Nephron progenitor cell (in vitro differentiated cells): ENCODE results near the gene DAGLB.

Source experiments
- DNase-seq: peaks from one replicate; pipeline ENCODE4 v3.0.0; 2021
- H3K27ac Mint-ChIP-seq: 2 replicates; pipeline ENCODE4 v1.8.0; 2021; ENCODE audit warnings: mild to moderate bottlenecking, moderate library complexity, mixed read lengths
- H3K27me3 Mint-ChIP-seq: 2 replicates; pipeline ENCODE4 v1.8.0; 2021; ENCODE audit warnings: mild to moderate bottlenecking, low read depth, mixed read lengths; ENCODE audit not compliant: poor library complexity
- H3K36me3 Mint-ChIP-seq: 2 replicates; pipeline ENCODE4 v1.8.0; 2021; ENCODE audit warnings: low read depth, mixed read lengths
- H3K4me1 Mint-ChIP-seq: 2 replicates; pipeline ENCODE4 v1.8.0; 2021; ENCODE audit warnings: mixed read lengths
- H3K4me3 Mint-ChIP-seq: 2 replicates; pipeline ENCODE4 v1.8.0; 2021; ENCODE audit warnings: mild to moderate bottlenecking, moderate library complexity, mixed read lengths
- H3K9me3 Mint-ChIP-seq: 2 replicates; pipeline ENCODE4 v1.8.0; 2021; ENCODE audit warnings: mild to moderate bottlenecking, moderate library complexity, mixed read lengths
- TF ChIP-seq, protein P1 (sequence below): fragments of 200-600 bp; sonication (generic); IDR thresholded peaks from 2 replicates; pipeline ENCODE4 v1.5.0; 2021; ENCODE audit warnings: antibody characterized with exemption

Gene DAGLB

DNA sequence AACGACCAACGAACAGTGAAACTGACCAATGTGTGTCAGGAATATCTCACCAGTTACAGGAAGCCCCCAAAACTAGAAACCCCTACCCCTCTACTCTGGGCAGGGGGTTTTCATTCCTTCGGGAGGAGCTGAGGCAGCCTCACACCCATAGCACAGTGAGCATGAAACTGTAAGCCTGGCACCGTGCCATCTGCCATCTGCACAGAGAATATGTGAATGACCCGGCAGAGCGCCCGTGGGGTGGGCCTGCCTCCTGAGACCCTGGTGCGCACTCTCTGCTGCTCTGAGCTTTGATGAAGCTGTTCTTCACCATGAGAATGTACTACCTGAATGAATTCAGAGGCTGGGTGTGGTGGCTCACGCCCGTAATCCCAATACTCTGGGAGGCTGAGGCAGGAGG is 27.1 kb downstream of the DAGLB start:
- no peak overlapping the region for H3K27ac Mint-ChIP-seq
- H3K27me3 Mint-ChIP-seq: peaks cover 6% of the 10 kb centered on the region
- peaks cover 17% of the 10 kb centered on the region for H3K4me1 Mint-ChIP-seq
- H3K9me3 Mint-ChIP-seq: no peaks in the 10 kb centered on the region
- H3K4me3 Mint-ChIP-seq: no peak overlapping the region
- no peak for DNase-seq
- H3K36me3 Mint-ChIP-seq: peaks cover 78% of the 10 kb centered on the region
- TF ChIP-seq, protein P1, sequence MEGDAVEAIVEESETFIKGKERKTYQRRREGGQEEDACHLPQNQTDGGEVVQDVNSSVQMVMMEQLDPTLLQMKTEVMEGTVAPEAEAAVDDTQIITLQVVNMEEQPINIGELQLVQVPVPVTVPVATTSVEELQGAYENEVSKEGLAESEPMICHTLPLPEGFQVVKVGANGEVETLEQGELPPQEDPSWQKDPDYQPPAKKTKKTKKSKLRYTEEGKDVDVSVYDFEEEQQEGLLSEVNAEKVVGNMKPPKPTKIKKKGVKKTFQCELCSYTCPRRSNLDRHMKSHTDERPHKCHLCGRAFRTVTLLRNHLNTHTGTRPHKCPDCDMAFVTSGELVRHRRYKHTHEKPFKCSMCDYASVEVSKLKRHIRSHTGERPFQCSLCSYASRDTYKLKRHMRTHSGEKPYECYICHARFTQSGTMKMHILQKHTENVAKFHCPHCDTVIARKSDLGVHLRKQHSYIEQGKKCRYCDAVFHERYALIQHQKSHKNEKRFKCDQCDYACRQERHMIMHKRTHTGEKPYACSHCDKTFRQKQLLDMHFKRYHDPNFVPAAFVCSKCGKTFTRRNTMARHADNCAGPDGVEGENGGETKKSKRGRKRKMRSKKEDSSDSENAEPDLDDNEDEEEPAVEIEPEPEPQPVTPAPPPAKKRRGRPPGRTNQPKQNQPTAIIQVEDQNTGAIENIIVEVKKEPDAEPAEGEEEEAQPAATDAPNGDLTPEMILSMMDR: no peak

DNA sequence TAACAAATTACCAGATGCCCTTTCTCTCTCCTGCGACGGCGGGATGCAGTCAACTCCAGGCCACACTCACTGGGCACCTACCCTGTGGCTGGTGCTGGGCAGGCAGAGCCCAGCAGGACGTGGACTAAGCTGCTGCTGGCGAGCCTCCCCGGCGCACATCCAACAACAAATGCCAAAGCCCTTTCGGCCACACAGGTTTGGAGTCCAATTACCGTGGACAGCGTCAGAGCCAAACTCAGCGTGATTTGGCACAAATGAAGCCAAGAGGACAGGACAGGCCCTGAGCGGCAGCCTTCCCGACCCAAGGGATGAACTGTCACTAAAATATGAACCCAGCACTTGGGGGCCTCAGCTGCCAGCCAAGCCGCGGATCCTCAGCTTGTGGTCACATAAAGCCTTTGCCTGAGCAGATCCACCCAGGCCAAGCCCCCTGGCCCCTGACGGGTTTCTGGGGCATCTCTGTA is 28.4 kb downstream of the DAGLB start:
- TF ChIP-seq, protein P1: no peak
- Mint-ChIP-seq H3K4me3 (no peak overlapping the region), H3K27me3 (peaks cover 6% of the 10 kb centered on the region), H3K9me3 (no peaks in the 10 kb centered on the region), H3K4me1 (peaks cover 5% of the 10 kb centered on the region), H3K27ac (no peak overlapping the region), H3K36me3 (peaks cover 78% of the 10 kb centered on the region)
- no peak for DNase-seq

DNA sequence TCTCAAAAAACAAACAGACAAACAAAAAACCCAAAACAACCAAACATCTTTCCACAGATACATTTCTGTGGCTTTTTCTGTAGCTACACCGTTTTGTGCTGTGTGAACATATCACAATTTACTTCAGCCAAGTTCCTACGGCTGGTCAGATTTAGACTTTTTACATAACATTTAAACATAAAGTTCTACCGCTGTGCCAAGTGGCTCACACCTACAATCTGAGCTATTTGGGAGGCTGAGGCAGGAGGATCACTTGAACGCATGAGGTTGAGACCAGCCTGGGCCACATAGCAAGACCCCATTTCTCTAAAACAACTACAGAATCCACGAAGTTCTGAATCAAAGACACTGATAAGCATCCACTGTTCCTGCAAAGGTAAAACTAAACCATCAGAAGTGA is 30.3 kb downstream of the DAGLB start:
- no peak for DNase-seq
- H3K4me3 Mint-ChIP-seq: no peak overlapping the region
- peak overlapping the region; percentile 80 for H3K27ac Mint-ChIP-seq
- no peaks in the 10 kb centered on the region for H3K9me3 Mint-ChIP-seq
- H3K4me1 Mint-ChIP-seq: peaks cover 5% of the 10 kb centered on the region
- H3K27me3 Mint-ChIP-seq: peaks cover 6% of the 10 kb centered on the region
- TF ChIP-seq, protein P1: no peak
- H3K36me3 Mint-ChIP-seq: peaks cover 83% of the 10 kb centered on the region

DNA sequence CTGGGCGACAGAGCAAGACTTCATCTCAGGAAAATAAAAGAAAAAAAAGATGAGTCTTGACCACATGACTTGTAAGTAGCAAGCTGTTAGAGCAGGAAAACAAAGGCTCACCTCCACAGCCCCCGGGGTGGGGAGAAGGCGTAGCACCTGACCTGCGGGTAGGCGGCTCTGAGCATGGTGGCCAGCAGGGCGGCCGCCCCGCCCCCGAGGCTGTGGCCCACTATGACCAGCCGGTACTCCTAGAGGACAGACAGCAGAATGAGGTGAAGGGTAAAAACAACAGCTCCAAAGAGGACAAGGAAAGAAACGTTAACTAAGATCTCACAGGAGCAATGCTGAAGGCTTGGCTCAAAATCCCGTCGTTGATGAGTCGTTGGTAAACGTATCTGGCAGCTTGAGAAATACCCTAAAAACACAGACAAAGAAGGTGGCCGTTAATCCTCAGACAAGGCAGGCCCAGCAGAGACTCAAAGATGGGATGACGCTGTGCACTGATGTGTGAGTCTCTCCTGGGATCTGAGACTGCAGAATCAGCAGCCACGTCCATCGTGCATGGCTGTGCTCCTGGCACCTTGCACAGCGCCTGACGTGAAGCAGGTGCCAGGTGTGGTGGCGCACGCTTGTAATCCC is 31.1 kb downstream of the DAGLB start:
- no peak for DNase-seq
- Mint-ChIP-seq H3K4me3 (no peak overlapping the region), H3K9me3 (no peaks in the 10 kb centered on the region), H3K4me1 (peaks cover 5% of the 10 kb centered on the region), H3K36me3 (peaks cover 83% of the 10 kb centered on the region), H3K27ac (peak overlapping the region; percentile 80), H3K27me3 (peaks cover 6% of the 10 kb centered on the region)
- TF ChIP-seq, protein P1: no peak

DNA sequence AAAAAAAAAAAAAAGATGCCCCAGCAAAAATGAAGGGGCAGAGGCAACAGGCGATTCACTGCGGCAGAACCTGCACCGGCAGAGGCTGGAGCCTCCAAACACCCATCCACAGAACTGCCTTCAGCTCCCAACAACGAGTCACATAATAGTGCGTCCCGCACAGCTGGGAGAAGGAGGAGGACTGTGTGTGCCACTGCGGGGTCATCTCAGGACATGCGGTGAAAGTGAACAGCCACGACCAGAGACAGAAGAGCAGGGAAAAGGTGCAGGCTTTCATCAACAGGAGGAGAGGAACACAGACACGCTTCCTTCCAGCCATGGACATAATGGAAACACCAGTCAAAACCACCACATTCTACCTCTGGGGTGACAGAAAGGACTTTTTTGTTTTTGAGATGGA is 34.1 kb downstream of the DAGLB start:
- no peak for DNase-seq
- peaks cover 23% of the 10 kb centered on the region for H3K4me1 Mint-ChIP-seq
- H3K9me3 Mint-ChIP-seq: no peaks in the 10 kb centered on the region
- no peak overlapping the region for H3K27ac Mint-ChIP-seq
- no peak overlapping the region for H3K4me3 Mint-ChIP-seq
- H3K36me3 Mint-ChIP-seq: peaks cover 85% of the 10 kb centered on the region
- H3K27me3 Mint-ChIP-seq: no peaks in the 10 kb centered on the region
- TF ChIP-seq, protein P1: no peak
